ENCODE data around the gene FOXF1. TPM values are rescaled to one million over a fixed set of nuclear protein-coding genes. Genes with fewer than 3 reads are reported as not detected.

Gene FOXF1
- total RNA-seq, 2 experiments from 2014 or later = not detected

DNA sequence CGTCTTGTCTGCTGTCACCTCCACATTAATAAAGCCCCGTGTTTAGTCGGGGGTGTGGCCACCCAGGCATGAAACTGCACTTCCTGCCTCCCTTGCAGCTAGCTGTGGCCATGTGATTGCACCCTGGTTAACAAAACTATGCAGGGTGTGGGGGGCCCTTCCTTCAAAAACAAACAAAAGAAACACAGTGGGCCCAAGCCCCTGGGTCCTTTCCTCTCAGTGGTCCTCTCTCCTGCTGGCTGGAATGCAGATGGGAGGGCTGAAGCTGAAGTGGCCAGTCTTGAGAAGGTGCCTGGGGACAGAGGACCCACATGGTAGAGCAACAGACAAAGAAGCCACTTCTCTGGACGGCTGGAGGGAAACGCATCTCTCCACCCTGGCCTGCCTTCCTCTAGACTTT, 38.0 kb upstream of the FOXF1 start:
- no peaks in the 10 kb centered on the region for H3K9me3 Mint-ChIP-seq

DNA sequence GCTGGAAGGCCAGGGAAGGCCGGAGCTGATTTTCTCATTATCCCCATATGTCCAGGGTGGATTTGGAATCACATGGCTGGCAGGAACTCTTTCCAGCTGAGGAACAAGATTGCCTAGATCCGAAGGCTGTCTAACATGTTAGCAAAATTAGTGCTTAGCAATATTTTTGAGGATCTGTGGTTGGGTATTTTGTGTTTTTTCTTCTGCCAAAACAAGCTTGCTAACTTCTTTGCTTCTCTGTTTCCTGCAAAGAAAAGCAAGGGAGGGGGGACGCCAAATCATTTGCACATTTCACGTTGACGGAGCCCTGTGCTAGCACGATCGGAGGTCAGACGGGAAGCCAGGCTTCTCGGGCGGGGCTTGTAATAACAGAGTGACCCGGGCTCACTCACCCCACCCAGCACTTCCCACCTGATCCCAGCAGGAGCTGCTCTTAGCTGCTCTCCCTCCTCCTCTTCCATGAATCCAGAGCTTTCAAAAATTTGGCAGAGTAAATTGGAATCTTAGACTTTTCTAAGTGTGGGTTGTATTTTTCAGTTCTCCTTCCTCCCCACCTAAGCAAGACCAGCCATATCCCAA, 33.3 kb upstream of the FOXF1 start:
- TF ChIP-seq, protein P1, sequence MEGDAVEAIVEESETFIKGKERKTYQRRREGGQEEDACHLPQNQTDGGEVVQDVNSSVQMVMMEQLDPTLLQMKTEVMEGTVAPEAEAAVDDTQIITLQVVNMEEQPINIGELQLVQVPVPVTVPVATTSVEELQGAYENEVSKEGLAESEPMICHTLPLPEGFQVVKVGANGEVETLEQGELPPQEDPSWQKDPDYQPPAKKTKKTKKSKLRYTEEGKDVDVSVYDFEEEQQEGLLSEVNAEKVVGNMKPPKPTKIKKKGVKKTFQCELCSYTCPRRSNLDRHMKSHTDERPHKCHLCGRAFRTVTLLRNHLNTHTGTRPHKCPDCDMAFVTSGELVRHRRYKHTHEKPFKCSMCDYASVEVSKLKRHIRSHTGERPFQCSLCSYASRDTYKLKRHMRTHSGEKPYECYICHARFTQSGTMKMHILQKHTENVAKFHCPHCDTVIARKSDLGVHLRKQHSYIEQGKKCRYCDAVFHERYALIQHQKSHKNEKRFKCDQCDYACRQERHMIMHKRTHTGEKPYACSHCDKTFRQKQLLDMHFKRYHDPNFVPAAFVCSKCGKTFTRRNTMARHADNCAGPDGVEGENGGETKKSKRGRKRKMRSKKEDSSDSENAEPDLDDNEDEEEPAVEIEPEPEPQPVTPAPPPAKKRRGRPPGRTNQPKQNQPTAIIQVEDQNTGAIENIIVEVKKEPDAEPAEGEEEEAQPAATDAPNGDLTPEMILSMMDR (IDR thresholded peaks at IDR 0.05) = no peak
- no peak overlapping the region for H3K4me3 Mint-ChIP-seq
- Histone ChIP-seq H3K4me3 (ENCODE audit: low read length) (no peak overlapping the region), H3K4me1 (ENCODE audit: insufficient read depth, low read length) (no peaks in the 10 kb centered on the region), H3K27me3 (ENCODE audit: control insufficient read depth in 1 of 2, insufficient read depth in 2 of 2, low read length in 2 of 2) (peaks cover 8 to 13% of the 10 kb centered on the region in 2 experiments), H3K36me3 (ENCODE audit: insufficient read depth, low read length) (no peaks in the 10 kb centered on the region), H3K27ac (ENCODE audit: low read depth in 1 of 2, low read length in 2 of 2) (no peak overlapping the region), H3K9me3 (ENCODE audit: control insufficient read depth in 1 of 2, insufficient read depth in 1 of 2, low read length in 2 of 2) (peaks cover 0 to 15% of the 10 kb centered on the region in 2 experiments)
- H3K4me1 Mint-ChIP-seq (ENCODE audit: low read depth) = no peaks in the 10 kb centered on the region
- CTCF ChIA-PET = no interaction called here
- POLR2A ChIA-PET = no interaction called here
- H3K36me3 Mint-ChIP-seq (ENCODE audit: low read depth) = no peaks in the 10 kb centered on the region
- DNase-seq (no peak), ATAC-seq (ENCODE audit: poor library complexity) (no peak)
- intact Hi-C loops (cut with DNase I, micrococcal nuclease) = no loop called here
- no peaks in the 10 kb centered on the region for H3K9me3 Mint-ChIP-seq
- H3K27ac Mint-ChIP-seq = no peak overlapping the region
- peaks cover 48% of the 10 kb centered on the region for H3K27me3 Mint-ChIP-seq

More for the DNA sequence above, 38.0 kb upstream of the FOXF1 start:
- ATAC-seq (ENCODE audit: poor library complexity) (no peak), DNase-seq (no peak)
- peaks cover 24% of the 10 kb centered on the region for H3K27me3 Mint-ChIP-seq
- Histone ChIP-seq H3K4me1 (ENCODE audit: insufficient read depth, low read length) (no peaks in the 10 kb centered on the region), H3K4me3 (ENCODE audit: low read length) (no peak overlapping the region), H3K36me3 (ENCODE audit: insufficient read depth, low read length) (no peaks in the 10 kb centered on the region), H3K9me3 (ENCODE audit: control insufficient read depth in 1 of 2, insufficient read depth in 1 of 2, low read length in 2 of 2) (peaks cover 0 to 18% of the 10 kb centered on the region in 2 experiments), H3K27ac (ENCODE audit: low read depth in 1 of 2, low read length in 2 of 2) (no peak overlapping the region), H3K27me3 (ENCODE audit: control insufficient read depth in 1 of 2, insufficient read depth in 2 of 2, low read length in 2 of 2) (peaks cover 2 to 6% of the 10 kb centered on the region in 2 experiments)
- TF ChIP-seq, protein P1 (IDR thresholded peaks at IDR 0.05) = no peak
- intact Hi-C loops (cut with DNase I, micrococcal nuclease) = no loop called here
- no peaks in the 10 kb centered on the region for H3K4me1 Mint-ChIP-seq (ENCODE audit: low read depth)
- H3K27ac Mint-ChIP-seq = no peak overlapping the region
- ChIA-PET POLR2A (no interaction called here), CTCF (no interaction called here)
- no peak overlapping the region for H3K4me3 Mint-ChIP-seq
- H3K36me3 Mint-ChIP-seq (ENCODE audit: low read depth) = no peaks in the 10 kb centered on the region

GRCh38 chr16:86477642-86478041, 32.7 kb upstream of the FOXF1 start:
- Mint-ChIP-seq H3K9me3 (no peaks in the 10 kb centered on the region), H3K27ac (no peak overlapping the region), H3K27me3 (peaks cover 48% of the 10 kb centered on the region), H3K4me3 (no peak overlapping the region), H3K4me1 (ENCODE audit: low read depth) (no peaks in the 10 kb centered on the region), H3K36me3 (ENCODE audit: low read depth) (no peaks in the 10 kb centered on the region)
- DNase-seq (no peak), ATAC-seq (ENCODE audit: poor library complexity) (no peak)
- Histone ChIP-seq H3K9me3 (ENCODE audit: control insufficient read depth in 1 of 2, insufficient read depth in 1 of 2, low read length in 2 of 2) (peaks cover 0 to 9% of the 10 kb centered on the region in 2 experiments), H3K4me3 (ENCODE audit: low read length) (no peak overlapping the region), H3K27ac (ENCODE audit: low read depth in 1 of 2, low read length in 2 of 2) (no peak overlapping the region), H3K4me1 (ENCODE audit: insufficient read depth, low read length) (no peaks in the 10 kb centered on the region), H3K27me3 (ENCODE audit: control insufficient read depth in 1 of 2, insufficient read depth in 2 of 2, low read length in 2 of 2) (peaks cover 8 to 13% of the 10 kb centered on the region in 2 experiments), H3K36me3 (ENCODE audit: insufficient read depth, low read length) (no peaks in the 10 kb centered on the region)
- ChIA-PET CTCF (no interaction called here), POLR2A (no interaction called here)
- TF ChIP-seq, protein P1 (IDR thresholded peaks at IDR 0.05) = no peak
- intact Hi-C loops (cut with DNase I, micrococcal nuclease) = no loop called here

Data from CD4-positive, alpha-beta T cell (primary cell).